Neural cell (in vitro differentiated cells): Measurements from ENCODE around the gene WFIKKN1. TPM values are rescaled to one million over a fixed set of nuclear protein-coding genes. Genes with fewer than 3 reads are reported as not detected.

ENCODE experiments used
- H2AFZ ChIP-seq: fragments of 200-600, 300-800 bp; sonication (generic), shearing (Covaris generic); 2 replicates; pipeline ENCODE4 v1.6.0; 2014; ENCODE audit warnings: low read depth, mild to moderate bottlenecking, antibody characterized with exemption, low read length, moderate library complexity
- H3F3A ChIP-seq: fragments of 200-600 bp; shearing (Covaris generic); 2 replicates; pipeline ENCODE4 v1.6.1; 2016; ENCODE audit warnings: mild to moderate bottlenecking, moderate library complexity, mixed read lengths, antibody characterized with exemption, low read length; ENCODE audit not compliant: insufficient read depth, poor library complexity, severe bottlenecking
- H3K27ac ChIP-seq: fragments of 200-600, 300-800 bp; sonication (generic), shearing (Covaris generic); 2 replicates; pipeline ENCODE4 v1.5.1; 2014; ENCODE audit warnings: mild to moderate bottlenecking, low read length, moderate library complexity
- H3K27me3 ChIP-seq: fragments of 300-800, 200-600 bp; sonication (generic), shearing (Covaris generic); 2 replicates; pipeline ENCODE4 v1.6.0; 2014; ENCODE audit warnings: mild to moderate bottlenecking, low read depth, low read length, moderate library complexity; ENCODE audit not compliant: insufficient read depth
- H3K36me3 ChIP-seq: fragments of 300-800, 200-600 bp; sonication (generic), shearing (Covaris generic); 2 replicates; pipeline ENCODE4 v1.5.1; 2014; ENCODE audit warnings: mild to moderate bottlenecking, antibody characterized with exemption, low read length, moderate library complexity; ENCODE audit not compliant: insufficient read depth
- H3K4me2 ChIP-seq: fragments of 300-800, 200-600 bp; sonication (generic), shearing (Covaris generic); 2 replicates; pipeline ENCODE4 v1.6.0; 2014; ENCODE audit warnings: mild to moderate bottlenecking, low read length
- H3K4me3 ChIP-seq: fragments of 300-800, 200-600 bp; sonication (generic), shearing (Covaris generic); 2 replicates; pipeline ENCODE4 v1.5.1; 2014; ENCODE audit warnings: mild to moderate bottlenecking, low read length, moderate library complexity
- H3K79me2 ChIP-seq: fragments of 200-600 bp; shearing (Covaris generic); replicated peaks from 2 replicates; pipeline ENCODE4 v1.6.0; 2014; ENCODE audit warnings: mild to moderate bottlenecking, low read length, moderate library complexity; ENCODE audit not compliant: insufficient read depth
- H3K9ac ChIP-seq: fragments of 300-800, 200-600 bp; sonication (generic), shearing (Covaris generic); 2 replicates; pipeline ENCODE4 v1.6.1; 2016; ENCODE audit warnings: mild to moderate bottlenecking, low read length, mixed read lengths
- H3K9me2 ChIP-seq: fragments of 200-600 bp; shearing (Covaris generic); 2 replicates; pipeline ENCODE4 v1.6.1; 2016; ENCODE audit warnings: mild to moderate bottlenecking, low read length, mixed read lengths; ENCODE audit not compliant: insufficient read depth
- H3K9me3 ChIP-seq: fragments of 200-600, 300-800 bp; sonication (generic), shearing (Covaris generic); 2 replicates; pipeline ENCODE4 v1.6.1; 2016; ENCODE audit warnings: mild to moderate bottlenecking, mixed run types, low read length, moderate library complexity, mixed read lengths
- H4K20me1 ChIP-seq: fragments of 200-600 bp; shearing (Covaris generic); 2 replicates; pipeline ENCODE4 v1.6.1; 2016; ENCODE audit warnings: mild to moderate bottlenecking, mixed run types; ENCODE audit not compliant: insufficient read depth
- CTCF ChIP-seq: fragments of 450-650 bp; IDR thresholded peaks from 2 replicates; pipeline ENCODE4 v1.5.1; 2014; ENCODE audit warnings: antibody characterized with exemption, mild to moderate bottlenecking, moderate library complexity; ENCODE audit not compliant: poor library complexity, severe bottlenecking
- EP300 ChIP-seq: fragments of 450-650 bp; conservative IDR thresholded peaks from 2 replicates; pipeline ENCODE4 v1.6.1; 2014; ENCODE audit warnings: antibody characterized with exemption, mild to moderate bottlenecking, moderate library complexity; ENCODE audit not compliant: poor library complexity, severe bottlenecking
- EZH2 ChIP-seq: fragments of 200-600, 300-800 bp; shearing (Covaris generic), sonication (generic); IDR thresholded peaks from 2 replicates; pipeline ENCODE4 v1.6.1; 2014; ENCODE audit warnings: antibody characterized with exemption, low read length, borderline replicate concordance, mild to moderate bottlenecking; ENCODE audit not compliant: insufficient read depth, poor library complexity, severe bottlenecking
- MXI1 ChIP-seq: fragments of 450-650 bp; conservative IDR thresholded peaks from 2 replicates; pipeline ENCODE4 v1.6.1; 2014; ENCODE audit warnings: antibody characterized with exemption, mild to moderate bottlenecking; ENCODE audit not compliant: poor library complexity, severe bottlenecking
- POLR2AphosphoS5 ChIP-seq: IDR thresholded peaks from 2 replicates; pipeline ENCODE4 v1.6.1; 2012
- RAD21 ChIP-seq: fragments of 450-650 bp; conservative IDR thresholded peaks from 2 replicates; pipeline ENCODE4 v1.6.1; 2014; ENCODE audit warnings: antibody characterized with exemption, mild to moderate bottlenecking, moderate library complexity
- REST ChIP-seq: IDR thresholded peaks from 2 replicates; pipeline ENCODE4 v1.6.1; 2012; ENCODE audit warnings: borderline replicate concordance
- SMC3 ChIP-seq: fragments of 450-650 bp; conservative IDR thresholded peaks from 2 replicates; pipeline ENCODE4 v1.6.1; 2014; ENCODE audit warnings: antibody characterized with exemption, mild to moderate bottlenecking, moderate library complexity; ENCODE audit not compliant: poor library complexity
- TAF1 ChIP-seq: IDR thresholded peaks from 2 replicates; pipeline ENCODE4 v1.6.1; 2012; ENCODE audit warnings: low read depth
- polyA plus RNA-seq: library from polyadenylated mRNA; depleted of rRNA; stranded (reverse); fragments of >200 nt; gene quantifications from 2 replicates; pipeline ENCODE4 v1.2.3, GENCODE V29; 2014

WFIKKN1 gene
- polyA plus RNA-seq, 1 donor from 2014 or later, result 0.43 TPM

- TF ChIP-seq POLR2AphosphoS5 (no peak), EP300 (no peak), RAD21 (no peak), CTCF (no peak), SMC3 (no peak), REST (no peak), EZH2 (no peak), TAF1 (no peak), MXI1 (no peak)
- Histone ChIP-seq H3F3A (no peaks in the 10 kb centered on the region), H3K9ac (no peak overlapping the region), H3K36me3 (no peaks in the 10 kb centered on the region), H3K4me3 (no peak overlapping the region), H3K9me3 (no peaks in the 10 kb centered on the region), H3K27me3 (no peaks in the 10 kb centered on the region), H2AFZ (no peak overlapping the region), H3K79me2 (no peaks in the 10 kb centered on the region), H4K20me1 (no peaks in the 10 kb centered on the region), H3K9me2 (no peaks in the 10 kb centered on the region), H3K27ac (no peak overlapping the region), H3K4me2 (no peak overlapping the region)
Observed at GRCh38 chr16:626787-627453, 3.9 kb upstream of the WFIKKN1 start.

- Histone ChIP-seq H3K27ac (no peak overlapping the region), H3K4me3 (no peak overlapping the region), H3K9ac (no peak overlapping the region), H3K27me3 (no peaks in the 10 kb centered on the region), H3K9me3 (no peaks in the 10 kb centered on the region), H3F3A (no peaks in the 10 kb centered on the region), H3K4me2 (no peak overlapping the region), H3K36me3 (no peaks in the 10 kb centered on the region), H3K79me2 (no peaks in the 10 kb centered on the region), H4K20me1 (no peaks in the 10 kb centered on the region), H3K9me2 (no peaks in the 10 kb centered on the region), H2AFZ (no peak overlapping the region)
- TF ChIP-seq SMC3 (no peak), RAD21 (no peak), TAF1 (no peak), POLR2AphosphoS5 (no peak), REST (no peak), MXI1 (no peak), EP300 (no peak), EZH2 (no peak), CTCF (no peak)
Observed at GRCh38 chr16:627454-628239, 3.1 kb upstream of the WFIKKN1 start.
